HepG2 (cell line): ENCODE data around the gene SS18L1.

Experiments
- ARNT ChIP-seq: fragments of 450-650 bp; IDR thresholded peaks from 2 replicates; pipeline ENCODE4 v1.6.1; 2017
- CHD4 ChIP-seq: fragments of 200-600 bp; sonication (generic); IDR thresholded peaks from 2 replicates; pipeline ENCODE4 v1.7.0; 2017; ENCODE audit warnings: mild to moderate bottlenecking, low read length, borderline replicate concordance
- GABPA ChIP-seq, 2 experiments: IDR thresholded peaks; 2 replicates each; pipeline ENCODE4 v1.6.1; 2011 to 2016; ENCODE audit warnings: low read depth in 2 of 2, low read length in 1 of 2, missing biosample characterization in 1 of 2, missing genetic modification characterization in 1 of 2
- PHF8 ChIP-seq: sonication (generic); formaldehyde crosslinking; IDR thresholded peaks from 2 replicates; pipeline ENCODE4 v1.5.0; 2020; ENCODE audit warnings: missing genetic modification reagents
- SMAD9 ChIP-seq: sonication (generic); formaldehyde crosslinking; IDR thresholded peaks from 2 replicates; pipeline ENCODE4 v1.5.1; 2020; ENCODE audit warnings: mild to moderate bottlenecking, missing genetic modification reagents
- TAF1 ChIP-seq: sonication (generic); formaldehyde crosslinking; IDR thresholded peaks from 2 replicates; pipeline ENCODE4 v1.4.0; 2020; ENCODE audit warnings: missing genetic modification reagents
- ZNF839 ChIP-seq: sonication (generic); formaldehyde crosslinking; IDR thresholded peaks from 2 replicates; pipeline ENCODE4 v1.4.0; 2020; ENCODE audit warnings: missing genetic modification reagents, mild to moderate bottlenecking, borderline replicate concordance
- TF ChIP-seq, protein P1 (sequence below): sonication (generic); formaldehyde crosslinking; IDR thresholded peaks from 2 replicates; pipeline ENCODE4 v1.8.1; 2023; ENCODE audit warnings: missing genetic modification reagents, inconsistent platforms, borderline replicate concordance
- TF ChIP-seq, protein P2 (sequence below): sonication (generic); formaldehyde crosslinking; IDR thresholded peaks from 2 replicates; pipeline ENCODE4 v1.4.0; 2020; ENCODE audit warnings: low read depth, mild to moderate bottlenecking, missing genetic modification reagents
- TF ChIP-seq, protein P3 (sequence below), 2 experiments: sonication (generic) in 1 of 2; formaldehyde crosslinking in 1 of 2; IDR thresholded peaks; 2 replicates each; pipeline versions ENCODE4 v1.5.1 to v1.6.1; 2011 to 2020; ENCODE audit warnings: borderline replicate concordance in 1 of 2, low read depth in 1 of 2, low read length in 1 of 2, mild to moderate bottlenecking in 1 of 2, missing genetic modification reagents in 1 of 2, moderate library complexity in 1 of 2
- TF ChIP-seq, protein P4 (sequence below): sonication (generic); formaldehyde crosslinking; IDR thresholded peaks from 2 replicates; pipeline ENCODE4 v1.9.0; 2022; ENCODE audit warnings: low read depth, missing genetic modification reagents

DNA sequence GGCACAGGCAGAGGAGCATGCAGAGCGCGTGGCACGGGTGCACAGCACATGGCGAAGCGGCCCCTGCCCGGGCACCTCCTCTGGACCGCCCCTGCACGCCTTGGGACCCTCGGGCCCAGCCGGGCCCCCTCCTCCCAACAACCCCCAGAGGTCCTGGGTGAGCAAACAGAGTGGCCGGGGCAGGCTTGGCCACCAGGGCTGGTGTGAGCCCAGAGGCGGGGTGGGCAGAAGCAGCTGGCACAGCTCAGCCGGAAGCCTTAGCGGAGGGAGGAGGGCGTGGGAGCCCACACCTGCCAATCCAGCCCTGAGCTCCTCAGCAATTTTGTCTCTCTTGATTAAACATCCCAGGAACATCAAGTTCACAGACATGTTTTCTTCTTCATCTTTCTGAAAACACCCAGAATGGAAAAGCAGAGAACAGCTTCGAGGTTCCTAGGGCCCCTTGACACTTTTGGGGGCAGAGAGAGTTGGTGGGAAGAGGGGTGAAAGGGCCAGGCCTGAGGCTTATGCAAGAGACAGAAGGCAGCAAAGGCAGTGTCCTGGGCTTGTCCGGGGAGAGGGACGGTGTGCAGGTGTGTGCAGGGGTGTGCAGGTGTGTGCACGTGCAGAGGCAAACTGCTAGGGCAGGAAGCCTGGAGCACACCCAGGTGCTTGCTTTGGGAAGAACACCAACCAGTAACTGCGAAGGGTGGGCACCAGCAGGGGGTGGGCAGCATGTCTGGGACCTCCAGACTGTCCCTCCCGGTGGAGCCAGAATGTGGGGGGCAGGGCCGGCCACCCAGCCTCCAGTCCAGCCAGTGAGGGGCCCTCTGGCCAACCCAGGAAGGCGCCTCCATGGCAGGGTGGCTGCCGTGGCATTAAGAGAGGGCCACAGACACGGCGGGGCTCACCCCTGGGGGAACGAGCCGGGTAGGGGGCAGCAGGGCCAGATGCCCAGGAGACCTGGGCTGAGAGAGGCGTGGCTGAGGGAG lies 71.7 kb downstream of the SS18L1 start:
- TF ChIP-seq ZNF839 (CRISPR knock-in tag) (no peak), SMAD9 (no peak), GABPA (IDR thresholded peaks at IDR 0.05; ENCODE audit: low read depth, low read length) (no peak), GABPA (CRISPR knock-in tag; IDR thresholded peaks at IDR 0.05; ENCODE audit: low read depth) (no peak), CHD4 (no peak), TAF1 (no peak), PHF8 (CRISPR knock-in tag) (no peak), ARNT (no peak)
- TF ChIP-seq, protein P1, sequence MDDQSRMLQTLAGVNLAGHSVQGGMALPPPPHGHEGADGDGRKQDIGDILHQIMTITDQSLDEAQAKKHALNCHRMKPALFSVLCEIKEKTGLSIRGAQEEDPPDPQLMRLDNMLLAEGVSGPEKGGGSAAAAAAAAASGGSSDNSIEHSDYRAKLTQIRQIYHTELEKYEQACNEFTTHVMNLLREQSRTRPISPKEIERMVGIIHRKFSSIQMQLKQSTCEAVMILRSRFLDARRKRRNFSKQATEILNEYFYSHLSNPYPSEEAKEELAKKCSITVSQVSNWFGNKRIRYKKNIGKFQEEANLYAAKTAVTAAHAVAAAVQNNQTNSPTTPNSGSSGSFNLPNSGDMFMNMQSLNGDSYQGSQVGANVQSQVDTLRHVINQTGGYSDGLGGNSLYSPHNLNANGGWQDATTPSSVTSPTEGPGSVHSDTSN (CRISPR knock-in tag): no peak
- TF ChIP-seq, protein P2, sequence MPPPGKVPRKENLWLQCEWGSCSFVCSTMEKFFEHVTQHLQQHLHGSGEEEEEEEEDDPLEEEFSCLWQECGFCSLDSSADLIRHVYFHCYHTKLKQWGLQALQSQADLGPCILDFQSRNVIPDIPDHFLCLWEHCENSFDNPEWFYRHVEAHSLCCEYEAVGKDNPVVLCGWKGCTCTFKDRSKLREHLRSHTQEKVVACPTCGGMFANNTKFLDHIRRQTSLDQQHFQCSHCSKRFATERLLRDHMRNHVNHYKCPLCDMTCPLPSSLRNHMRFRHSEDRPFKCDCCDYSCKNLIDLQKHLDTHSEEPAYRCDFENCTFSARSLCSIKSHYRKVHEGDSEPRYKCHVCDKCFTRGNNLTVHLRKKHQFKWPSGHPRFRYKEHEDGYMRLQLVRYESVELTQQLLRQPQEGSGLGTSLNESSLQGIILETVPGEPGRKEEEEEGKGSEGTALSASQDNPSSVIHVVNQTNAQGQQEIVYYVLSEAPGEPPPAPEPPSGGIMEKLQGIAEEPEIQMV (CRISPR knock-in tag): no peak
- TF ChIP-seq, protein P3, sequence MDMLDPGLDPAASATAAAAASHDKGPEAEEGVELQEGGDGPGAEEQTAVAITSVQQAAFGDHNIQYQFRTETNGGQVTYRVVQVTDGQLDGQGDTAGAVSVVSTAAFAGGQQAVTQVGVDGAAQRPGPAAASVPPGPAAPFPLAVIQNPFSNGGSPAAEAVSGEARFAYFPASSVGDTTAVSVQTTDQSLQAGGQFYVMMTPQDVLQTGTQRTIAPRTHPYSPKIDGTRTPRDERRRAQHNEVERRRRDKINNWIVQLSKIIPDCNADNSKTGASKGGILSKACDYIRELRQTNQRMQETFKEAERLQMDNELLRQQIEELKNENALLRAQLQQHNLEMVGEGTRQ (IDR thresholded peaks at IDR 0.05; ENCODE audit: low read depth, low read length): no peak
- TF ChIP-seq, protein P3 (CRISPR knock-in tag; IDR thresholded peaks at IDR 0.05; ENCODE audit: borderline replicate concordance): no peak
- TF ChIP-seq, protein P4, sequence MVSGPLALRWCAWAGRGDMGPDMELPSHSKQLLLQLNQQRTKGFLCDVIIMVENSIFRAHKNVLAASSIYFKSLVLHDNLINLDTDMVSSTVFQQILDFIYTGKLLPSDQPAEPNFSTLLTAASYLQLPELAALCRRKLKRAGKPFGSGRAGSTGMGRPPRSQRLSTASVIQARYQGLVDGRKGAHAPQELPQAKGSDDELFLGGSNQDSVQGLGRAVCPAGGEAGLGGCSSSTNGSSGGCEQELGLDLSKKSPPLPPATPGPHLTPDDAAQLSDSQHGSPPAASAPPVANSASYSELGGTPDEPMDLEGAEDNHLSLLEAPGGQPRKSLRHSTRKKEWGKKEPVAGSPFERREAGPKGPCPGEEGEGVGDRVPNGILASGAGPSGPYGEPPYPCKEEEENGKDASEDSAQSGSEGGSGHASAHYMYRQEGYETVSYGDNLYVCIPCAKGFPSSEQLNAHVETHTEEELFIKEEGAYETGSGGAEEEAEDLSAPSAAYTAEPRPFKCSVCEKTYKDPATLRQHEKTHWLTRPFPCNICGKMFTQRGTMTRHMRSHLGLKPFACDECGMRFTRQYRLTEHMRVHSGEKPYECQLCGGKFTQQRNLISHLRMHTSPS (CRISPR knock-in tag): no peak
